SK-N-SH (cell line): ENCODE data around the gene SMCO2.

ENCODE experiments used
- CHD2 ChIP-seq: fragments of 150-350 bp; IDR thresholded peaks from 2 replicates; pipeline ENCODE4 v1.6.1; 2018; ENCODE audit warnings: low read length; ENCODE audit not compliant: partially characterized antibody
- ELF1 ChIP-seq: IDR thresholded peaks from 2 replicates; pipeline ENCODE4 v1.4.0; 2012
- EP300 ChIP-seq, 2 experiments: IDR thresholded peaks; 2 replicates each; pipeline versions ENCODE4 v1.4.0 to v1.6.1; 2012; ENCODE audit warnings: borderline replicate concordance in 1 of 2, low read depth in 1 of 2, low read length in 1 of 2
- FOXJ3 ChIP-seq: sonication (generic); formaldehyde crosslinking; IDR thresholded peaks from 2 replicates; pipeline ENCODE4 v1.5.1; 2020; ENCODE audit warnings: mild to moderate bottlenecking, missing genetic modification reagents
- GABPA ChIP-seq: IDR thresholded peaks from 2 replicates; pipeline ENCODE4 v1.4.0; 2012; ENCODE audit warnings: low read depth, mild to moderate bottlenecking
- GATA2 ChIP-seq: sonication (generic); formaldehyde crosslinking; IDR thresholded peaks from 2 replicates; pipeline ENCODE4 v1.5.0; 2020; ENCODE audit warnings: mild to moderate bottlenecking, missing genetic modification reagents
- POLR2AphosphoS5 ChIP-seq: IDR thresholded peaks from 2 replicates; pipeline ENCODE4 v1.6.1; 2012; ENCODE audit warnings: low read depth, low read length
- REST ChIP-seq: IDR thresholded peaks from 2 replicates; pipeline ENCODE4 v1.6.1; 2012; ENCODE audit warnings: mild to moderate bottlenecking, low read depth, low read length, moderate library complexity
- TAF1 ChIP-seq: IDR thresholded peaks from 2 replicates; pipeline ENCODE4 v1.6.1; 2012; ENCODE audit warnings: low read depth, mild to moderate bottlenecking, low read length, moderate library complexity, borderline replicate concordance
- YY1 ChIP-seq: IDR thresholded peaks from 2 replicates; pipeline ENCODE4 v1.4.0; 2012; ENCODE audit warnings: low read depth, mild to moderate bottlenecking

GRCh38 chr12:27524839-27525753 lies 78.6 kb downstream of the SMCO2 start:
- TF ChIP-seq GATA2 (no peak), YY1 (no peak), CHD2 (no peak), FOXJ3 (CRISPR knock-in tag) (no peak), EP300 (IDR thresholded peaks at IDR 0.05; ENCODE audit: borderline replicate concordance in 1 of 2, low read depth in 1 of 2, low read length in 1 of 2) (no peak), POLR2AphosphoS5 (no peak), REST (no peak), TAF1 (0 out of 2 replicates have a peak, but pooled peaks have one; percentile 37), ELF1 (no peak), GABPA (no peak)
